HUES6 (cell line): ENCODE measurements around the gene LSP1.
"Not testable (repeated sequence)": the region's sequence is repeated elsewhere in the genome, so short reads cannot be mapped to it uniquely, and the experiment has no call there.

Experiments used
- H3K27ac ChIP-seq: 2 replicates; pipeline ENCODE4 v1.7.0; 2013; ENCODE audit warnings: low read depth, mild to moderate bottlenecking, low read length, inconsistent platforms
- H3K27me3 ChIP-seq: 2 replicates; pipeline ENCODE4 v1.6.1; 2013; ENCODE audit warnings: low read length; ENCODE audit not compliant: control insufficient read depth, insufficient read depth
- H3K36me3 ChIP-seq: 2 replicates; pipeline ENCODE4 v1.6.1; 2013; ENCODE audit warnings: low read length; ENCODE audit not compliant: control insufficient read depth, insufficient read depth
- H3K4me1 ChIP-seq: 2 replicates; pipeline ENCODE4 v1.6.1; 2013; ENCODE audit warnings: low read length; ENCODE audit not compliant: control insufficient read depth, insufficient read depth
- H3K4me3 ChIP-seq: 2 replicates; pipeline ENCODE4 v1.5.1; 2013; ENCODE audit warnings: low read depth, low read length
- H3K9ac ChIP-seq: one replicate; pipeline ENCODE4 v1.6.1; 2013; ENCODE audit warnings: mild to moderate bottlenecking, low read length
- H3K9me3 ChIP-seq: 2 replicates; pipeline ENCODE4 v1.6.1; 2013; ENCODE audit warnings: low read depth, low read length; ENCODE audit not compliant: control insufficient read depth, insufficient read depth

Gene LSP1

GRCh38 chr11:1875851-1876301 lies 23.0 kb downstream of the LSP1 start:
- not testable (repeated sequence) for H3K27ac ChIP-seq, H3K4me3 ChIP-seq, H3K9ac ChIP-seq, H3K27me3 ChIP-seq, H3K36me3 ChIP-seq, H3K9me3 ChIP-seq
- H3K4me1 ChIP-seq, result peaks cover 19% of the 10 kb centered on the region; the same call in 1 of the 2 replicates

GRCh38 chr11:1876361-1877063 lies 23.6 kb downstream of the LSP1 start:
- Histone ChIP-seq H3K36me3 (no peaks in the 10 kb centered on the region), H3K9ac (no peak overlapping the region), H3K27ac (no peak overlapping the region), H3K9me3 (no peaks in the 10 kb centered on the region), H3K4me3 (no peak overlapping the region), H3K4me1 (peaks cover 14% of the 10 kb centered on the region; the same call in 1 of the 2 replicates), H3K27me3 (peaks cover under 1% of the 10 kb centered on the region; the same call in 1 of the 2 replicates)

- no peaks in the 10 kb centered on the region for H3K36me3 ChIP-seq
- H3K9ac ChIP-seq, result peak overlapping the region; percentile 24
- no peaks in the 10 kb centered on the region for H3K27me3 ChIP-seq
- H3K9me3 ChIP-seq, result no peaks in the 10 kb centered on the region
- no peak overlapping the region for H3K4me3 ChIP-seq
- no peak overlapping the region; the same call in 1 of the 2 replicates for H3K27ac ChIP-seq
- peaks cover 16% of the 10 kb centered on the region; the same call in 1 of the 2 replicates for H3K4me1 ChIP-seq
Observed at GRCh38 chr11:1877211-1878136, 24.6 kb downstream of the LSP1 start.

- H3K4me1 ChIP-seq, result peaks cover 20% of the 10 kb centered on the region
- no peaks in the 10 kb centered on the region for H3K27me3 ChIP-seq
Observed at GRCh38 chr11:1878137-1879031, 25.5 kb downstream of the LSP1 start.

GRCh38 chr11:1879342-1879940 lies 26.6 kb downstream of the LSP1 start:
- Histone ChIP-seq H3K9ac (no peak overlapping the region), H3K4me3 (no peak overlapping the region), H3K27me3 (no peaks in the 10 kb centered on the region), H3K36me3 (no peaks in the 10 kb centered on the region), H3K27ac (no peak overlapping the region), H3K9me3 (no peaks in the 10 kb centered on the region), H3K4me1 (peaks cover 20% of the 10 kb centered on the region)

More at GRCh38 chr11:1878137-1879031, 25.5 kb downstream of the LSP1 start:
- Histone ChIP-seq H3K36me3 (no peaks in the 10 kb centered on the region), H3K9me3 (no peaks in the 10 kb centered on the region), H3K4me3 (no peak overlapping the region), H3K27ac (no peak overlapping the region), H3K9ac (no peak overlapping the region)

- H3K4me3 ChIP-seq, result no peak overlapping the region
- no peak overlapping the region for H3K9ac ChIP-seq
- no peaks in the 10 kb centered on the region for H3K36me3 ChIP-seq
- H3K9me3 ChIP-seq, result no peaks in the 10 kb centered on the region
- H3K27me3 ChIP-seq, result no peaks in the 10 kb centered on the region; the same call in 1 of the 2 replicates
- H3K27ac ChIP-seq, result no peak overlapping the region
- H3K4me1 ChIP-seq, result peaks cover 20% of the 10 kb centered on the region
Observed at GRCh38 chr11:1879941-1880720, 27.2 kb downstream of the LSP1 start.

- H3K9me3 ChIP-seq, result no peaks in the 10 kb centered on the region
- H3K27ac ChIP-seq, result no peak overlapping the region
- H3K9ac ChIP-seq, result no peak overlapping the region
- H3K4me1 ChIP-seq, result peaks cover 20% of the 10 kb centered on the region
- no peak overlapping the region for H3K4me3 ChIP-seq
- peaks cover 3% of the 10 kb centered on the region; the same call in 1 of the 2 replicates for H3K27me3 ChIP-seq
- H3K36me3 ChIP-seq, result no peaks in the 10 kb centered on the region
Observed at GRCh38 chr11:1880746-1881441, 28.0 kb downstream of the LSP1 start.

- H3K4me1 ChIP-seq, result peaks cover 12% of the 10 kb centered on the region
- no peak overlapping the region for H3K4me3 ChIP-seq
- H3K9ac ChIP-seq, result no peak overlapping the region
- H3K27ac ChIP-seq, result no peak overlapping the region
- no peaks in the 10 kb centered on the region for H3K9me3 ChIP-seq
- no peaks in the 10 kb centered on the region for H3K36me3 ChIP-seq
- H3K27me3 ChIP-seq, result peaks cover 4% of the 10 kb centered on the region; the same call in 1 of the 2 replicates
Observed at GRCh38 chr11:1881442-1882264, 28.8 kb downstream of the LSP1 start.
